Spleen (tissue), 7 donors: ENCODE results near the gene AGK.

ENCODE experiments used
- CTCF ChIP-seq, 11 experiments: fragments of 200-600 bp in 7 of 11; fragments of 450-650 bp in 4 of 11; sonication (generic) in 4 of 11; IDR thresholded peaks in 8 of 11; conservative IDR thresholded peaks in 3 of 11; 1 replicate in 7 of 11; 2 replicates in 4 of 11; pipeline versions ENCODE4 v1.4.0 to v1.8.0; 2016 to 2021; ENCODE audit warnings: antibody characterized with exemption in 11 of 11, inconsistent platforms in 4 of 11, mild to moderate bottlenecking in 1 of 11
- POLR2A ChIP-seq, 3 donors: fragments of 450-650 bp; IDR thresholded peaks; one replicate each; pipeline ENCODE4 v1.5.1; 2017; ENCODE audit warnings: antibody characterized with exemption in 3 of 3, mild to moderate bottlenecking in 1 of 3
- donor health status: DM: no; HTN: no; CAD: no; lungs with moderate emphysema.
- donor health status: DM: no; HTN: no; CAD: no.
- donor health status: DM: no; HTN: no; CAD: no.

GRCh38 chr7:141610671-141611070, 59.5 kb downstream of the AGK start:
- TF ChIP-seq CTCF (IDR thresholded peaks at IDR 0.05 in 8 of 11, conservative IDR thresholded peaks at IDR 0.05 in 3 of 11) (no peak), POLR2A (IDR thresholded peaks at IDR 0.05) (no peak)
